ENCODE data around the gene PGAP2. TPM values are rescaled to one million over a fixed set of nuclear protein-coding genes. Genes with fewer than 3 reads are reported as not detected.

Gene PGAP2
- total RNA-seq, 2 donors from 2014 or later, result 10.9 to 15.3 TPM

DNA sequence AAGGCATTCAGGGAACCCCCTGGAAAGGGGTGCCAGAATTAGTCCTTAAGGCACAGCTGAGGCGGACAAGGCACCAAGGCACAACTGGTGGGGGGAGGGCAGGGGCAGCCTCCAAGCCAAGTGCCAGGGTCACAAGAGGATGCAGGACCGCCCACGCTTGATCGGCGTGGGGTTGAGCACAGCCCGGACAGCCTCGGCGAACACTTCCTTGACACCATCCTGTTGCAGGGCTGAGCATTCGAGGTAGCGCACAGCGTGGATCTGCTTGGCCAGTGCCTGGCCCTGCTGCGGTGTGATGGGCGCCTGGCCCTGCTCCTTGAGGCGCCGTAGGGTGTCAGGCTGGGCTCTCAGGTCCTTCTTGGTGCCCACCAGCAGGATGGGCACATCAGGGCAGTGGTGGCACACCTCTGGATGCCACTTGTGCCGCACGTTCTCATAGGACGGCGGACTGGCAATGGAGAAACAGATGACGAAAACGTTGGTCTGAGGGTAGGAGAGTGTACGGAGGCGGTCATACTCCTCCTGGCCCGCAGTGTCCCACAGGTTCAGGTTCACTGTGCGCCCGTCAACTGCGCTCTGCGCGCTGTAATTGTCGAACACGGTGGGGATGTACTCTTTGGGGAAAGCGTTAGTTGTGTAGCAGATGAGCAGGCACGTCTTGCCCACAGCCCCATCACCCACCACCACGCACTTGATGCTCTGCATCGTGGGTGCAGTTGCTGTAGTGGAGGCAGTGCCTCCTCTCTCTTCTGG, 19.2 kb downstream of the PGAP2 start:
- no peak for DNase-seq
- intact Hi-C loops (cut with DNase I), result no loop called here

DNA sequence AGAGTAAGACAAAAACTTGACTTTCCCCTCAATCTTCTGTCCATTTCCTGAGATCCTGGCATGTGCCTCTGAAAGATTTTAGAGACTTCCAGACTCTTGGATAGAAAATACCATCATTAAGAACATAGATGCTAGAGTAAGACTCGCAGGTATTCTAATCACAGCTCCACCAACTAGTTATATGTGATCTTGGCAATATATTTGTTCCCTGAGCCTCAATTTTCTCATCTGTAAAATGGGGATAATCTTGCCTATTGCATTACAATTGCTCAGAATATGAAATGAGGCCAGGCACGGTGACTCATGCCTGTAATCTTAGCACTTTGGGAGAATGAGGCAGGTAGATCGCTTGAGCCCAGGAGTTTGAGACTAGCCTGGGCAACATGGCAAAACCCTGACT, 21.7 kb downstream of the PGAP2 start:
- DNase-seq (no peak), ATAC-seq (no peak)
- intact Hi-C loops (cut with DNase I), result no loop called here

More for the DNA sequence above, 19.2 kb downstream of the PGAP2 start:
- ATAC-seq, result no peak

- intact Hi-C loops (cut with DNase I), result no loop called here
- ATAC-seq (no peak), DNase-seq (no peak)
Observed at GRCh38 chr11:3830730-3831129, 22.4 kb downstream of the PGAP2 start.

- intact Hi-C loops (cut with DNase I), result no loop called here
- no peak for DNase-seq
- peak; percentile 40 to 42 for ATAC-seq
Observed at GRCh38 chr11:3831378-3832239, 23.2 kb downstream of the PGAP2 start.

DNA sequence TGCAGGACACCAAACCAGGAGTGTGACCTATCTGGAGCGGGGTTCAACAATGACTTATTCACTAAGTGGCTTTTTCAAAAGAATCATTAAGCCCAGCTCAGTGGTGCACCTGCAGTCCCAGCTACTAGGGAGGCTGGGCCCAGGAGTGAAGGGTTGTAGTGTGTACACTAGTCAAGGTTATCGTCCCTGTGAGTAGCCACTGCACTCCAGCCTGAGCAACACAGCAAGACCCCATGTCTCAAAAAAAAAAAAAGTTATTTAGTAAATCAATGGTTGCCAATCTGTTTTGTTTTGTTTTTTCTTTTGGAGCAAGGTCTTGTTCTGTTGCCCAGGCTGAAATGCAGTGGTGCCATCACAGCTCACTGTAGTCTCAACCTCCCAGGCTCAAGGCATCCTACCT, 24.5 kb downstream of the PGAP2 start:
- DNase-seq, result no peak
- intact Hi-C loops (cut with DNase I), result no loop called here

DNA sequence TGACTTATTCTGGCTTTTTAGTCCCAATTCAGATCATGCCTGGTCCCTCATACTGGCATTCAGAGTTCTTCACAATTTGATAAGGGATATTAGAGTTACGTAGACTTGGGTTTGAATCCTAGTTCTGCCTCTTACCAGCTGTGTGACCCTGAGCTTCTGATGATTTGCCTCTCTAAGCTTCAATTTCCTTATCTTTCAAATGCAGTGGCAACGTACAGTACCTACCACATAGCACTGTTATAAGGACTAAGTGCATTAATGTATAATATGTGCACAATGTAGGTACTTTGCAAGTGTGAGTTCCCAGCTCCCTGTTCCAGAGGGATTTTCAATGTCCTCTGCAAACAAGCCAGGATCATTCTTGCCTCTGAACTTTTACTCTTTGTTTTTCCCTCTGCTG, 25.1 kb downstream of the PGAP2 start:
- no peak for ATAC-seq
- no peak for DNase-seq
- intact Hi-C loops (cut with DNase I), result no loop called here

More for the DNA sequence above, 24.5 kb downstream of the PGAP2 start:
- ATAC-seq, result no peak

GRCh38 chr11:3834349-3834663, 25.9 kb downstream of the PGAP2 start:
- intact Hi-C loops (cut with DNase I), result no loop called here
- ATAC-seq (no peak), DNase-seq (no peak)

GRCh38 chr11:3834664-3835461, 26.5 kb downstream of the PGAP2 start:
- DNase-seq (peak; percentile 68), ATAC-seq (peak; percentile 8 to 46)
- intact Hi-C loops (cut with DNase I), result no loop called here

- ATAC-seq, result peak in 1 of 2 donors; percentile 27
- DNase-seq, result no peak
- intact Hi-C loops (cut with DNase I), result no loop called here
Observed at GRCh38 chr11:3835751-3836150, 27.4 kb downstream of the PGAP2 start.

DNA sequence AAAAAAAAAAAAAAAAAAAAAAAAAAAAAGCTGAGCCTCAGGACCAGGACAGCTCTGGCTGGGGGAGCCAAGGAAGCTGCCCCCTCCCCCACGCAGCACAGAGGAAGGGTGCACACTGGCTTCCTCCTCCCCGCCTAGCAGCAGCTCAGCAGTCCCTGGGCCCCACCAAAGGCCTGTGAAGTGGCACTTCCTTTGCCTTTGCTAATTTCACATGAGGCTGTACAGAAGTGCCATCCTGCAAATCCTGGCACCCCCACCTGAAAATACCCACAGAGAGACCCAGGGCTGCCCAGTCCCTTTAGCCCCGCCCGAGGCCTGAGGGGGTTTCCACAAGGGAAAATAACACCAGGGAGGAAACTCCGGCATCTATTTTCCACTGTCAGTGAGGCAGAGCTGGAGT, 28.5 kb downstream of the PGAP2 start:
- DNase-seq (peak; percentile 62), ATAC-seq (no peak)
- intact Hi-C loops (cut with DNase I), result no loop called here

- peak in 1 of 2 donors; percentile 5 for ATAC-seq
- peak; percentile 56 for DNase-seq
- intact Hi-C loops (cut with DNase I), result no loop called here
Observed at GRCh38 chr11:3837793-3838192, 29.4 kb downstream of the PGAP2 start.

DNA sequence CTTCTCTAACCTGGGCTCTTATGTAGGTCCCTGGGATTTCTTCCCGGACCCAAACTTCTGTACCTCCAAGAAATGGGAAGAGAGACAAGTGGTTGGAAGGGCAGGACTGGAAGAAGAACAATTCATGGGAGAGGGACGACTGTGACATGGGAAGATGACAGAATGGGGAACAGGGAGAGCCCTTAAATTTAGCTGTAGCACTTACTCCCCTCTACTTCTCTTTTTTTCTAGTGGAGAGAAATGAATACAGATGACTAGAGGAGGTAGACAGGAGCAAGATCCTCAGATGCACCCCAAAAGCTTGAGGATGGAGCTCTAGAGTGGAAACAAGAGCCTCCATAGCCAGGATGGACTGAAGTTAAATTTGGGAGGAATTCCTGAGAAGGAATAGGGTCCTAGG, 30.1 kb downstream of the PGAP2 start:
- intact Hi-C loops (cut with DNase I), result no loop called here

GRCh38 chr11:3840004-3840869, 31.9 kb downstream of the PGAP2 start:
- DNase-seq (no peak), ATAC-seq (peak; percentile 41 to 51)
- intact Hi-C loops (cut with DNase I), result no loop called here

More for the DNA sequence above, 30.1 kb downstream of the PGAP2 start:
- ATAC-seq (no peak), DNase-seq (no peak)

- intact Hi-C loops (cut with DNase I), result no loop called here
- DNase-seq (peak; percentile 88), ATAC-seq (peak; percentile 88 to 89)
Observed at GRCh38 chr11:3840870-3841425, 32.6 kb downstream of the PGAP2 start, which contains the start of gene RHOG. Gene RHOG (minus strand): TSS chr11:3840959. CDS start chr11:3828138, 12,821 bp downstream.

DNA sequence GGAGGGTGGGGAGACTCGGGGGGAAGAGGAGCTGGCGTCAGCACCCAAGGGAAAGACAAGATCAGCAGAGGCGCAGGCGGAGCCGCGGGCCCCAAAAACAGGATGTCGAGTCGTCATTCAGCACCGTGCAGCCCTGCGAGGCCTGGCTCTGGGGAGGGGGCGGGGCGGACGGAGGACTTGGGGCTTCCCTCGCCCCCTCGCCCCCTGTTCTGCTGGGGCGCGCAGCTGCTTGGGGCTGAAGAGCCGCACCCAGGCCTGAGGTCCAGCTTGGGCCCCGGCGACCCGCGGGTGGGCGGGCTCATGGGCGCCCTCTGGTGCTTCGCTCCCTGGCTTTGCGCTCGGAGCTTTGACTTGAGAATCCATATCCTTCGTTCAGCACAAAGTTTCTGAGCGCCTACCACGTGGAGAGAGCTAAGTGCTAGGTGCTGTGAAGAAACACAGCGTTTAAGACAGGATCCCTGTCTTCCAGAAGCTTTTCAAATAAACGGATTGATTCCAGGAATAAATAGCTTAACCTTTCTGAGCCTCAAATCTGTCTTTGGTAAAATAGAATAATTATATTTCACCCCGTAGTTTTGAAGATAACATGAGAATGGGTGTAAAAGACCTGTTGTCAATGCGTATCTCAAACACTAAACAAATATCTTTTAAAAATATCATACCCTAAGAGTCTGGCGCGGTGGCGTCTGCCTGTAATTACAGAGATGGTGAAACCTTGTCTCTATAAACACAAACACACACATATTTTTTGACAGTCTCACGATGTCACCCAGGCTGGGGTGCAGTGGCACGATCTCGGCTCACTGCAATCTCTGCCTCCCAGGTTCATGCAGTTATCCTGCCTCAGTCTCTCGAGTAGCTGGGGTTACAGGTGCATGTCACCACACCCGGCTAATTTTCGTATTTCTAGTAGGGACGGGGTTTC, 33.3 kb downstream of the PGAP2 start:
- peak; percentile 73 to 75 for ATAC-seq
- intact Hi-C loops (cut with DNase I), result no loop called here
- DNase-seq, result peak; percentile 87

- ATAC-seq (no peak), DNase-seq (no peak)
- intact Hi-C loops (cut with DNase I), result no loop called here
Observed at GRCh38 chr11:3843326-3843725, 35.0 kb downstream of the PGAP2 start.

DNA sequence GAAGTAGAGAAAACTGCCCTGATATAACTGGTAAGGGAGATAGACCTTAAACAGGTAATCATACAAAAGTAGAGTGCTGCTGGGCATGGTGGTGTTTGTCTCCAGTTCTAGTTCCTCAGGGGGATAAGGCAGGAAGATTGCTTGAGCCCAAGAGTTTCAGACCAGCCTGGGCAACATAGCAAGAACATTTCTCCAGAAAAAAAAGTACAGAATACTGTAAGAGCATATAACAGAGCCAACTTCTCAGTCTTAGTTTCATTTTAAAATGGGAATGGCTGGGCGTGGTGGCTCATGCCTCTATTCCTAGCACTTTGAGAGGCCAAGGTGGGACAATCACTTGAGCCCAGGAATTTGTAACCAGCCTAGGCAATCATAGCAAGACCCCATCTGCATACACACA, 36.9 kb downstream of the PGAP2 start:
- no peak for DNase-seq
- ATAC-seq, result no peak
- intact Hi-C loops (cut with DNase I), result no loop called here
